Measurements from ENCODE around the gene PALB2. TPM values are rescaled to one million over a fixed set of nuclear protein-coding genes. Genes with fewer than 3 reads are reported as not detected.
"Not testable (repeated sequence)": the region's sequence is repeated elsewhere in the genome, so short reads cannot be mapped to it uniquely, and the experiment has no call there.

The PALB2 gene
- total RNA-seq, 2 experiments from 2014 or later: 22.9 to 24.0 TPM

GRCh38 chr16:23650674-23651416, 9.7 kb upstream of the PALB2 start:
- ChIA-PET CTCF (interaction anchor here (1.4 kb wide), 1 partner anchor 54 kb away, joined by 4 read pairs; no protein-coding TSS in a partner anchor), POLR2A (interaction anchor here (0.6 to 1.1 kb wide), 2 partner anchors 9 to 274 kb away, joined by 3 read pairs; partner anchors contain the start of gene DCTN5)
- Mint-ChIP-seq H3K4me3 (no peak overlapping the region), H3K9me3 (no peaks in the 10 kb centered on the region), H3K4me1 (ENCODE audit: low read depth) (peaks cover 34% of the 10 kb centered on the region), H3K27ac (peak overlapping the region; percentile 1), H3K27me3 (no peaks in the 10 kb centered on the region), H3K36me3 (ENCODE audit: low read depth) (peaks cover 46% of the 10 kb centered on the region)
- ATAC-seq (no peak), DNase-seq (no peak)
- TF ChIP-seq CTCF (IDR thresholded peaks at IDR 0.05): no peak
- intact Hi-C loops (cut with micrococcal nuclease): no loop called here

GRCh38 chr16:23642246-23642774, 1.2 kb upstream of the PALB2 start:
- POLR2A ChIA-PET: interaction anchor here (1.0 to 2.4 kb wide), 6 partner anchors 9 to 81 kb away, joined by 3 to 10 read pairs (median 4); partner anchors contain the start of gene PLK1
- ATAC-seq: no peak
- no peak for DNase-seq
- H3K9me3 Mint-ChIP-seq: no peaks in the 10 kb centered on the region
- peak overlapping the region; percentile 97 for H3K27ac Mint-ChIP-seq
- peaks cover 39% of the 10 kb centered on the region for H3K36me3 Mint-ChIP-seq (ENCODE audit: low read depth)
- peak overlapping the region; percentile 100 for H3K4me3 Mint-ChIP-seq
- peaks cover 33% of the 10 kb centered on the region for H3K4me1 Mint-ChIP-seq (ENCODE audit: low read depth)
- CTCF ChIA-PET: interaction anchor here (0.8 to 1.1 kb wide), 2 partner anchors 12 to 27 kb away, joined by 3 read pairs; no protein-coding TSS in a partner anchor
- no peak for TF ChIP-seq CTCF (IDR thresholded peaks at IDR 0.05)
- intact Hi-C loops (cut with micrococcal nuclease): no loop called here
- H3K27me3 Mint-ChIP-seq: no peaks in the 10 kb centered on the region

- DNase-seq: peak; percentile 29
- TF ChIP-seq CTCF (IDR thresholded peaks at IDR 0.05): no peak
- Mint-ChIP-seq H3K4me3 (peak overlapping the region; percentile 100), H3K27me3 (no peaks in the 10 kb centered on the region), H3K27ac (peak overlapping the region; percentile 97), H3K4me1 (ENCODE audit: low read depth) (peaks cover 21% of the 10 kb centered on the region), H3K36me3 (ENCODE audit: low read depth) (peaks cover 31% of the 10 kb centered on the region), H3K9me3 (no peaks in the 10 kb centered on the region)
- ChIA-PET CTCF (interaction anchor here (1.1 to 1.2 kb wide), 2 partner anchors 29 to 44 kb away, joined by 3 to 5 read pairs; no protein-coding TSS in a partner anchor), POLR2A (interaction anchor here (0.7 to 2.4 kb wide), 9 partner anchors 19 to 188 kb away, joined by 3 to 10 read pairs (median 3); partner anchors contain the start of genes EARS2, NDUFAB1, PLK1 and UBFD1)
- ATAC-seq: no peak
- intact Hi-C loops (cut with micrococcal nuclease): no loop called here
Measured at GRCh38 chr16:23640615-23640930, 537 bp downstream of the PALB2 start.

- H3K9me3 Mint-ChIP-seq: no peaks in the 10 kb centered on the region
- intact Hi-C loops (cut with micrococcal nuclease): no loop called here
- no peak overlapping the region for H3K27ac Mint-ChIP-seq
- peaks cover 44% of the 10 kb centered on the region for H3K36me3 Mint-ChIP-seq (ENCODE audit: low read depth)
- ChIA-PET CTCF (no interaction called here), POLR2A (interaction anchor here (0.6 kb wide), 1 partner anchor 33 kb away, joined by 3 read pairs; no protein-coding TSS in a partner anchor)
- no peak for TF ChIP-seq CTCF (IDR thresholded peaks at IDR 0.05)
- no peak for DNase-seq
- no peaks in the 10 kb centered on the region for H3K27me3 Mint-ChIP-seq
- no peak for ATAC-seq
- H3K4me1 Mint-ChIP-seq (ENCODE audit: low read depth): peaks cover 16% of the 10 kb centered on the region
- no peak overlapping the region for H3K4me3 Mint-ChIP-seq
Measured at GRCh38 chr16:23635958-23636357, 5.2 kb downstream of the PALB2 start.

- no peak for DNase-seq
- no peak for ATAC-seq
- no peak for TF ChIP-seq CTCF (IDR thresholded peaks at IDR 0.05)
- Mint-ChIP-seq H3K4me1 (ENCODE audit: low read depth) (peaks cover 18% of the 10 kb centered on the region), H3K4me3 (no peak overlapping the region), H3K27ac (no peak overlapping the region), H3K27me3 (no peaks in the 10 kb centered on the region), H3K36me3 (ENCODE audit: low read depth) (peaks cover 50% of the 10 kb centered on the region), H3K9me3 (no peaks in the 10 kb centered on the region)
- ChIA-PET POLR2A (no interaction called here), CTCF (no interaction called here)
- intact Hi-C loops (cut with micrococcal nuclease): no loop called here
Measured at GRCh38 chr16:23634461-23635036, 6.6 kb downstream of the PALB2 start.

- intact Hi-C loops (cut with micrococcal nuclease); DNase-seq; H3K4me3 Mint-ChIP-seq; POLR2A ChIA-PET; H3K27me3 Mint-ChIP-seq; ATAC-seq; H3K27ac Mint-ChIP-seq; H3K9me3 Mint-ChIP-seq: not testable (repeated sequence)
- Mint-ChIP-seq H3K4me1 (ENCODE audit: low read depth) (peaks cover 13% of the 10 kb centered on the region), H3K36me3 (ENCODE audit: low read depth) (peaks cover 52% of the 10 kb centered on the region)
- CTCF ChIA-PET: interaction anchor here (1.8 kb wide), 1 partner anchor 30 kb away, joined by 4 read pairs; no protein-coding TSS in a partner anchor
Measured at GRCh38 chr16:23631874-23632273, 9.2 kb downstream of the PALB2 start.
